IPS-NIHi7 (cell line): ENCODE measurements around the gene TMSB4X.
"Not testable (repeated sequence)": the region's sequence is repeated elsewhere in the genome, so short reads cannot be mapped to it uniquely, and the experiment has no call there.

ENCODE experiments used
- DNase-seq: peaks from one replicate; pipeline ENCODE4 v3.0.0; 2012; ENCODE audit warnings: mixed read lengths; ENCODE audit errors: extremely low spot score

The TMSB4X gene

GRCh38 chrX:12996934-12997435 is 22.1 kb downstream of the TMSB4X start:
- DNase-seq, result no peak

- DNase-seq, result no peak
Observed at GRCh38 chrX:12997906-12998687, 23.2 kb downstream of the TMSB4X start.

- DNase-seq, result no peak
Observed at GRCh38 chrX:12999422-12999821, 24.5 kb downstream of the TMSB4X start.

GRCh38 chrX:13000301-13000811 is 25.4 kb downstream of the TMSB4X start:
- no peak for DNase-seq

GRCh38 chrX:13001097-13001496 is 26.2 kb downstream of the TMSB4X start:
- no peak for DNase-seq

GRCh38 chrX:13001961-13002671 is 27.2 kb downstream of the TMSB4X start:
- no peak for DNase-seq

GRCh38 chrX:13005661-13006473 is 31.0 kb downstream of the TMSB4X start:
- no peak for DNase-seq

GRCh38 chrX:13007519-13008188 is 32.7 kb downstream of the TMSB4X start:
- DNase-seq, result no peak

- DNase-seq, result no peak
Observed at GRCh38 chrX:13008189-13008533, 33.3 kb downstream of the TMSB4X start.

- no peak for DNase-seq
Observed at GRCh38 chrX:13008851-13009250, 33.9 kb downstream of the TMSB4X start.

GRCh38 chrX:13009273-13009672 is 34.4 kb downstream of the TMSB4X start:
- no peak for DNase-seq

- no peak for DNase-seq
Observed at GRCh38 chrX:13009844-13010243, 34.9 kb downstream of the TMSB4X start.

- no peak for DNase-seq
Observed at GRCh38 chrX:13010546-13010945, 35.6 kb downstream of the TMSB4X start.

GRCh38 chrX:13013363-13014110 is 38.6 kb downstream of the TMSB4X start:
- DNase-seq, result no peak

- no peak for DNase-seq
Observed at GRCh38 chrX:13014111-13015096, 39.5 kb downstream of the TMSB4X start.

- no peak for DNase-seq
Observed at GRCh38 chrX:13015536-13016236, 40.8 kb downstream of the TMSB4X start.

- not testable (repeated sequence) for DNase-seq
Observed at GRCh38 chrX:13016731-13017130, 41.8 kb downstream of the TMSB4X start.

GRCh38 chrX:13022926-13023325 is 48.0 kb downstream of the TMSB4X start:
- DNase-seq, result no peak

- DNase-seq, result no peak
Observed at GRCh38 chrX:13023567-13023966, 48.7 kb downstream of the TMSB4X start.
